Measurements from ENCODE around the gene GSE1.

- TF ChIP-seq, protein P1, sequence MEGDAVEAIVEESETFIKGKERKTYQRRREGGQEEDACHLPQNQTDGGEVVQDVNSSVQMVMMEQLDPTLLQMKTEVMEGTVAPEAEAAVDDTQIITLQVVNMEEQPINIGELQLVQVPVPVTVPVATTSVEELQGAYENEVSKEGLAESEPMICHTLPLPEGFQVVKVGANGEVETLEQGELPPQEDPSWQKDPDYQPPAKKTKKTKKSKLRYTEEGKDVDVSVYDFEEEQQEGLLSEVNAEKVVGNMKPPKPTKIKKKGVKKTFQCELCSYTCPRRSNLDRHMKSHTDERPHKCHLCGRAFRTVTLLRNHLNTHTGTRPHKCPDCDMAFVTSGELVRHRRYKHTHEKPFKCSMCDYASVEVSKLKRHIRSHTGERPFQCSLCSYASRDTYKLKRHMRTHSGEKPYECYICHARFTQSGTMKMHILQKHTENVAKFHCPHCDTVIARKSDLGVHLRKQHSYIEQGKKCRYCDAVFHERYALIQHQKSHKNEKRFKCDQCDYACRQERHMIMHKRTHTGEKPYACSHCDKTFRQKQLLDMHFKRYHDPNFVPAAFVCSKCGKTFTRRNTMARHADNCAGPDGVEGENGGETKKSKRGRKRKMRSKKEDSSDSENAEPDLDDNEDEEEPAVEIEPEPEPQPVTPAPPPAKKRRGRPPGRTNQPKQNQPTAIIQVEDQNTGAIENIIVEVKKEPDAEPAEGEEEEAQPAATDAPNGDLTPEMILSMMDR (IDR thresholded peaks at IDR 0.05): no peak
- TF ChIP-seq EP300 (IDR thresholded peaks at IDR 0.05; ENCODE audit: low read depth): no peak
- no peak for TF ChIP-seq POLR2AphosphoS5 (IDR thresholded peaks at IDR 0.05)
Observed at GRCh38 chr16:85598141-85598540, 15.0 kb upstream of the GSE1 start.
